Panc1 (cell line): ENCODE measurements around the gene INTS11.

ENCODE experiments used
- POLR2AphosphoS5 ChIP-seq: IDR thresholded peaks from 2 replicates; pipeline ENCODE4 v1.6.1; 2012; ENCODE audit warnings: mild to moderate bottlenecking, low read depth, low read length, moderate library complexity
- TF ChIP-seq, protein P1 (sequence below): fragments of 450-650 bp; IDR thresholded peaks from 2 replicates; pipeline ENCODE4 v1.5.1; 2017; ENCODE audit warnings: mild to moderate bottlenecking
- TF ChIP-seq, protein P2 (sequence below), 2 experiments: IDR thresholded peaks; 2 replicates each; pipeline ENCODE4 v1.6.1; 2011 to 2012; ENCODE audit warnings: low read depth in 2 of 2, control low read depth in 1 of 2, low read length in 1 of 2, mild to moderate bottlenecking in 1 of 2, moderate library complexity in 1 of 2; ENCODE audit not compliant: insufficient read depth in 1 of 2

DNA sequence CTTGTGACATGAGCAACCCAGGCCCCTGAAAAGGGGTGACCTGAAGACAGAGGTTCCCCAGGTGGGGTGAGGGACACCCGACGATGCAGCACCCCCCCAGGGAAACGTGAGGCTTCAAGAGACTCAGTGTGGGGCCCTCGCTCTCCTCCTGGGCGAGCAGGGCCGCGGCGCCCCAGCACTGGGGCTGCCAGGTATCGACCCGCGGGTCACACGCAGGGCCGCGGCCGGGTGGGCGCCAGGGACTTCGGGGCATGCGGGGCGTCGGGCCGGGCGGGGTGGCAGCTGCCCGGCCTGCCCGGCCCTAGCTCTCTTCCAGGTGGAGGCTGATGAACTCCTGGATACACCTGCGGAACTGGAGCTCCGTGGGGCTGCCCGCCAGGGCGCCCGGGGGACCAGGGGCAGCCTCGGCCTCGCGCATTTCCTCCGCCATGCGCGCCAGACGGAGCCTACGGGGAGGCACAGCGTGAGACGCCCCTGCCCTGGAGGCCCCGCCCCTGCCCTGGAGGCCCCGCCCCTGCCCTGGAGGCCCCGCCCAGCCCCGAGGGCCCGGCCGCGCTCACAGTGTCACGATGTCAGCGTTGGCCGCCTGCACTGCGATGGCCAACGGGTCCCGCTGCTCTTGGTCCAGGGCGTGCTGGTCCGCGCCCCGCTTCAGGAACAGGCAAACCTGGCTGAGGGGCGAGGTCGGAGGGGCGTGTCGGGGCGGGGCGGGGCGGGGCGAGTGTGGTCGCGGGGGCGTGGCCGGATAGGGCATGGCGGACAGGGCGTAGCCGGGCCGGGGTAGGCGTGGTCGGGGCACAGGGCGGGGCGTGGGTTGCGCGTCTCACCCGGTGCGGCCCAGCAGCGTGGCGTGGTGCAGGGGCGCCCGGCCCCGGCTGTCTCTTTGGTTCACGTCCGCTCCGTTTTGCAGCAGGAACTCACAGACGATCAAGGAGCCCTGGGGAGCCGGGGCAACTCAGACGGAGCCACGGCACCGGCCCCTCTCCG lies 30.9 kb downstream of the INTS11 start:
- TF ChIP-seq POLR2AphosphoS5, result no peak
- TF ChIP-seq, protein P1, sequence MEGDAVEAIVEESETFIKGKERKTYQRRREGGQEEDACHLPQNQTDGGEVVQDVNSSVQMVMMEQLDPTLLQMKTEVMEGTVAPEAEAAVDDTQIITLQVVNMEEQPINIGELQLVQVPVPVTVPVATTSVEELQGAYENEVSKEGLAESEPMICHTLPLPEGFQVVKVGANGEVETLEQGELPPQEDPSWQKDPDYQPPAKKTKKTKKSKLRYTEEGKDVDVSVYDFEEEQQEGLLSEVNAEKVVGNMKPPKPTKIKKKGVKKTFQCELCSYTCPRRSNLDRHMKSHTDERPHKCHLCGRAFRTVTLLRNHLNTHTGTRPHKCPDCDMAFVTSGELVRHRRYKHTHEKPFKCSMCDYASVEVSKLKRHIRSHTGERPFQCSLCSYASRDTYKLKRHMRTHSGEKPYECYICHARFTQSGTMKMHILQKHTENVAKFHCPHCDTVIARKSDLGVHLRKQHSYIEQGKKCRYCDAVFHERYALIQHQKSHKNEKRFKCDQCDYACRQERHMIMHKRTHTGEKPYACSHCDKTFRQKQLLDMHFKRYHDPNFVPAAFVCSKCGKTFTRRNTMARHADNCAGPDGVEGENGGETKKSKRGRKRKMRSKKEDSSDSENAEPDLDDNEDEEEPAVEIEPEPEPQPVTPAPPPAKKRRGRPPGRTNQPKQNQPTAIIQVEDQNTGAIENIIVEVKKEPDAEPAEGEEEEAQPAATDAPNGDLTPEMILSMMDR, result no peak
- TF ChIP-seq, protein P2, sequence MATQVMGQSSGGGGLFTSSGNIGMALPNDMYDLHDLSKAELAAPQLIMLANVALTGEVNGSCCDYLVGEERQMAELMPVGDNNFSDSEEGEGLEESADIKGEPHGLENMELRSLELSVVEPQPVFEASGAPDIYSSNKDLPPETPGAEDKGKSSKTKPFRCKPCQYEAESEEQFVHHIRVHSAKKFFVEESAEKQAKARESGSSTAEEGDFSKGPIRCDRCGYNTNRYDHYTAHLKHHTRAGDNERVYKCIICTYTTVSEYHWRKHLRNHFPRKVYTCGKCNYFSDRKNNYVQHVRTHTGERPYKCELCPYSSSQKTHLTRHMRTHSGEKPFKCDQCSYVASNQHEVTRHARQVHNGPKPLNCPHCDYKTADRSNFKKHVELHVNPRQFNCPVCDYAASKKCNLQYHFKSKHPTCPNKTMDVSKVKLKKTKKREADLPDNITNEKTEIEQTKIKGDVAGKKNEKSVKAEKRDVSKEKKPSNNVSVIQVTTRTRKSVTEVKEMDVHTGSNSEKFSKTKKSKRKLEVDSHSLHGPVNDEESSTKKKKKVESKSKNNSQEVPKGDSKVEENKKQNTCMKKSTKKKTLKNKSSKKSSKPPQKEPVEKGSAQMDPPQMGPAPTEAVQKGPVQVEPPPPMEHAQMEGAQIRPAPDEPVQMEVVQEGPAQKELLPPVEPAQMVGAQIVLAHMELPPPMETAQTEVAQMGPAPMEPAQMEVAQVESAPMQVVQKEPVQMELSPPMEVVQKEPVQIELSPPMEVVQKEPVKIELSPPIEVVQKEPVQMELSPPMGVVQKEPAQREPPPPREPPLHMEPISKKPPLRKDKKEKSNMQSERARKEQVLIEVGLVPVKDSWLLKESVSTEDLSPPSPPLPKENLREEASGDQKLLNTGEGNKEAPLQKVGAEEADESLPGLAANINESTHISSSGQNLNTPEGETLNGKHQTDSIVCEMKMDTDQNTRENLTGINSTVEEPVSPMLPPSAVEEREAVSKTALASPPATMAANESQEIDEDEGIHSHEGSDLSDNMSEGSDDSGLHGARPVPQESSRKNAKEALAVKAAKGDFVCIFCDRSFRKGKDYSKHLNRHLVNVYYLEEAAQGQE (IDR thresholded peaks at IDR 0.05; ENCODE audit: insufficient read depth in 1 of 2, low read depth in 2 of 2, low read length in 1 of 2), result no peak
